BE2C (cell line): ENCODE data around the gene ERGIC1.
"Not testable (repeated sequence)": the region's sequence is repeated elsewhere in the genome, so short reads cannot be mapped to it uniquely, and the experiment has no call there.

Source experiments
- DNase-seq: peaks from one replicate; pipeline ENCODE4 v3.0.0-alpha.2; 2020
- H3K27me3 ChIP-seq: fragments of 250-450 bp; sonication (Bioruptor Pico); 2 replicates; pipeline ENCODE4 v1.5.1; 2020; ENCODE audit warnings: mild to moderate bottlenecking
- H3K36me3 ChIP-seq: fragments of 250-450 bp; sonication (Bioruptor Pico); 2 replicates; pipeline ENCODE4 v1.5.1; 2020; ENCODE audit warnings: mild to moderate bottlenecking
- H3K4me1 ChIP-seq: fragments of 250-450 bp; sonication (Bioruptor Pico); 2 replicates; pipeline ENCODE4 v1.5.1; 2020
- H3K4me3 ChIP-seq: 2 replicates; pipeline ENCODE4 v1.5.1; 2011; ENCODE audit warnings: low read depth, low read length
- H3K9me3 ChIP-seq: fragments of 250-450 bp; sonication (Bioruptor Pico); 2 replicates; pipeline ENCODE4 v1.5.1; 2020
- TF ChIP-seq, protein P1 (sequence below): IDR thresholded peaks from 2 replicates; pipeline ENCODE4 v1.5.1; 2012; ENCODE audit warnings: mild to moderate bottlenecking, low read depth, low read length

ERGIC1 gene

DNA sequence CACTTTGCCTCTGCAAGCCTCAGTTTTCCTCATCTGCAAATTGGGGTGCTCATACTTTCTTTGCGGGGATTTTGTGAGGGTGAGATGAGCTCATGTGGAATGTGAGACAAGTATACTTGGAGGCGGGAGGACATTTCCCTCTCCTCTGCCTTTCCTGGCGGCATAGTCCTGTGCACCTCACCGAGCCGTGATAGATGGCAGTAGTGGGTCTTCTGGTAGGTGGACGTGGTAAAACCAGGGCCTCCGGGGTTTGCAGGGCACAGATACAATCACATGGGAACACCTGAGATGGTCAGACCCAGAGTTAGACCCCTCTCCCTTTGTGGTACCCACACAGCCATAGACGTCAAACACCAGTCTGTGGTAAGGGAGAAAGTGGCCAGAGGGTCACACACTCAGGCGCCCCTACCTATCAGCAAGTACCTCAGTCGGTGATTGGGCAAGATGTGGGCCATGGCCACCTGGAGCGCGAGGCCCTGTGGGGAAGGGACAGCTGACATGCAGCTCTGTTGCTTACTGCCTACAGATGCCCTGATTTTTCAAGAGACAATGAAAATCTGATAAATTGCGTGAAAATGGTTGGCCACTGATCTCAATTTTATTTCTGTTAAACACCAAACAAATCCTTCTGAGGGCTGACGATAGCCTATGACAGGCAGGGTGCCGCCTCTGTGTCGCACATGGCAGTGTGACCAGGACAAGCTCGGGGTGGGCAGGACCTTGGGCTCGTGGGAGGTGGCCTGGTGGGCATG lies 9.9 kb downstream of the ERGIC1 start:
- H3K9me3 ChIP-seq, result no peaks in the 10 kb centered on the region

GRCh38 chr5:172844577-172844838 lies 10.5 kb downstream of the ERGIC1 start:
- H3K4me1 ChIP-seq, result peaks cover 4% of the 10 kb centered on the region; the same call in 1 of the 2 replicates
- TF ChIP-seq, protein P1, sequence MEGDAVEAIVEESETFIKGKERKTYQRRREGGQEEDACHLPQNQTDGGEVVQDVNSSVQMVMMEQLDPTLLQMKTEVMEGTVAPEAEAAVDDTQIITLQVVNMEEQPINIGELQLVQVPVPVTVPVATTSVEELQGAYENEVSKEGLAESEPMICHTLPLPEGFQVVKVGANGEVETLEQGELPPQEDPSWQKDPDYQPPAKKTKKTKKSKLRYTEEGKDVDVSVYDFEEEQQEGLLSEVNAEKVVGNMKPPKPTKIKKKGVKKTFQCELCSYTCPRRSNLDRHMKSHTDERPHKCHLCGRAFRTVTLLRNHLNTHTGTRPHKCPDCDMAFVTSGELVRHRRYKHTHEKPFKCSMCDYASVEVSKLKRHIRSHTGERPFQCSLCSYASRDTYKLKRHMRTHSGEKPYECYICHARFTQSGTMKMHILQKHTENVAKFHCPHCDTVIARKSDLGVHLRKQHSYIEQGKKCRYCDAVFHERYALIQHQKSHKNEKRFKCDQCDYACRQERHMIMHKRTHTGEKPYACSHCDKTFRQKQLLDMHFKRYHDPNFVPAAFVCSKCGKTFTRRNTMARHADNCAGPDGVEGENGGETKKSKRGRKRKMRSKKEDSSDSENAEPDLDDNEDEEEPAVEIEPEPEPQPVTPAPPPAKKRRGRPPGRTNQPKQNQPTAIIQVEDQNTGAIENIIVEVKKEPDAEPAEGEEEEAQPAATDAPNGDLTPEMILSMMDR, result no peak
- H3K9me3 ChIP-seq, result no peaks in the 10 kb centered on the region
- H3K4me3 ChIP-seq, result no peak overlapping the region
- no peaks in the 10 kb centered on the region for H3K36me3 ChIP-seq
- H3K27me3 ChIP-seq, result no peaks in the 10 kb centered on the region
- no peak for DNase-seq

More for the DNA sequence above, 9.9 kb downstream of the ERGIC1 start:
- Histone ChIP-seq H3K4me3 (no peak overlapping the region), H3K27me3 (no peaks in the 10 kb centered on the region), H3K4me1 (peaks cover 4% of the 10 kb centered on the region; the same call in 1 of the 2 replicates), H3K36me3 (no peaks in the 10 kb centered on the region)
- DNase-seq, result no peak
- TF ChIP-seq, protein P1, result no peak

DNA sequence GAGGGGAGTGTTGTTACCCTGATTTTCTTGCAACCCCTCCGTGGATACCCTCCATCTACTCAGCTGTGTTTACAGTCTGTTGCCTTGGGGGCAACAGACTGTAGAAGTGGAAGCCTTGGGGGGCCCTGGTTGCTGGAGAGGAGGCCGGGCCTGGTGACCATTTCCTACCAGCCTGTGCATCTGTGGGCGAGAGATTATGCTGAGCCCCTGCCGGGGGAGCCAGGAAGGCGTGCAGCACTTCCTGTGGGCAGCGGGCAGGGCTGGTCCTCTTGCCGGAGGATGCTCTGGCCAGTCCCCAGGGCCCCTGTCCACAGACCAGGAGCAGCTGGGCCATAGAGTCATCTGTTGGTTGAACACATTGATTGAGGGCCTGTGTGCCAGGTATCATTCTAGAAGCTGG lies 11.1 kb downstream of the ERGIC1 start:
- no peaks in the 10 kb centered on the region for H3K27me3 ChIP-seq
- H3K4me3 ChIP-seq, result no peak overlapping the region
- H3K4me1 ChIP-seq, result peaks cover 4% of the 10 kb centered on the region; the same call in 1 of the 2 replicates
- no peaks in the 10 kb centered on the region for H3K9me3 ChIP-seq
- no peaks in the 10 kb centered on the region for H3K36me3 ChIP-seq
- TF ChIP-seq, protein P1, result no peak
- no peak for DNase-seq

DNA sequence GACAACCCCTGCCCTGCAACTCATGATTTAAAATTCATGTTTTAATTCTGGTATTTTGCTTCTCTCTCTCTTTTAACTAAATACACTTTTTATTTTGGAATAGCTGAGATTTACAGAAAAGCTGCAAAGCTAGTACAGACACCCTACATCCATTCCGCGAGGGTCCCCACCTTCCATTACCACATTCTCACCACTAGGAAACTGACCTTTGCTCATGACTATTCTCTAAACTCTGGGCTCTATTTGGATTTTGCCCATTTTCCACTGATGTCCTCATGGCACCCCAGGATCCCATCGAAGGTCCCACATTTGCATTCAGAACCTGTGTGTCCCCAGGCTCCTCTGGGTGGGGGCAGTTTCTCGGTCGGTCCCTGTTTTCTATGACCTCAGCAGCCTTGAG lies 11.5 kb downstream of the ERGIC1 start:
- no peak for DNase-seq
- H3K27me3 ChIP-seq, result no peaks in the 10 kb centered on the region
- TF ChIP-seq, protein P1, result no peak
- H3K4me1 ChIP-seq, result peaks cover 4% of the 10 kb centered on the region; the same call in 1 of the 2 replicates
- no peaks in the 10 kb centered on the region for H3K36me3 ChIP-seq
- H3K9me3 ChIP-seq, result no peaks in the 10 kb centered on the region
- no peak overlapping the region for H3K4me3 ChIP-seq

- DNase-seq, result no peak
- Histone ChIP-seq H3K36me3 (no peaks in the 10 kb centered on the region), H3K4me1 (peaks cover 4% of the 10 kb centered on the region; the same call in 1 of the 2 replicates)
These were observed 12.2 kb downstream of the ERGIC1 start for GRCh38 chr5:172846249-172846648.

GRCh38 chr5:172846677-172847076 lies 12.6 kb downstream of the ERGIC1 start:
- H3K9me3 ChIP-seq, result no peaks in the 10 kb centered on the region
- H3K36me3 ChIP-seq, result no peaks in the 10 kb centered on the region
- TF ChIP-seq, protein P1, result no peak
- H3K27me3 ChIP-seq, result no peaks in the 10 kb centered on the region
- no peak overlapping the region for H3K4me3 ChIP-seq
- H3K4me1 ChIP-seq, result peaks cover 4% of the 10 kb centered on the region; the same call in 1 of the 2 replicates
- no peak for DNase-seq

More at GRCh38 chr5:172846249-172846648, 12.2 kb downstream of the ERGIC1 start:
- H3K27me3 ChIP-seq, result no peaks in the 10 kb centered on the region
- TF ChIP-seq, protein P1, result no peak
- no peak overlapping the region for H3K4me3 ChIP-seq
- H3K9me3 ChIP-seq, result no peaks in the 10 kb centered on the region

DNA sequence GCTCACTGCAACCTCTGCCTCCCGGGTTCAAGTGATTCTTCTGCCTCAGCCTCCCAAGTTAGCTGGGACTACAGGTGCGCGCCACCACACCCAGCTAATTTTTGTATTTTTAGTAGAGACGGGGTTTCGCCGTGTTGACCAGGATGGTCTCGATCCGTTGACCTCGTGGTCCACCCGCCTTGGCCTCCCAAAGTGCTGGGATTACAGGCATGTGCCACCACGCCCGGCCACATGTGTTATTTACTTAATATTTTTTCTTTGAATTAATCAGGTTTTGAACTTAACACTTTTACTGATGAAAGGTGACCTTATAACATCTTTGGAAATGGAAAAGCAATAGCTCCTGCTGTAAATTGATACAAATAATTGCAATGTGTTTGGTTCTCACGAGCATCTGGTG lies 13.5 kb downstream of the ERGIC1 start:
- H3K4me1 ChIP-seq, H3K4me3 ChIP-seq, H3K27me3 ChIP-seq, H3K36me3 ChIP-seq, H3K9me3 ChIP-seq, DNase-seq: not testable (repeated sequence)
